ENCODE measurements around the gene ITGBL1. TPM values are rescaled to one million over a fixed set of nuclear protein-coding genes. Genes with fewer than 3 reads are reported as not detected.

Gene ITGBL1
- total and polyA plus RNA-seq, 2 experiments from 2014 or later = 332 to 462 TPM

- H3K9me2 ChIP-seq (ENCODE audit: insufficient read depth) = no peaks in the 10 kb centered on the region
- H3K27ac ChIP-seq = no peak overlapping the region
- no peaks in the 10 kb centered on the region for H3F3A ChIP-seq (ENCODE audit: insufficient read depth)
- no peak overlapping the region for H2AFZ ChIP-seq
- no peak overlapping the region for H3K4me3 ChIP-seq
- TF ChIP-seq EZH2 (IDR thresholded peaks at IDR 0.05; ENCODE audit: insufficient read depth, poor library complexity, severe bottlenecking) (no peak), EZH2phosphoT487 (IDR thresholded peaks at IDR 0.05; ENCODE audit: insufficient read depth, low read depth) (no peak)
- no peak overlapping the region for H3K4me2 ChIP-seq (ENCODE audit: unreplicated experiment)
- H3K36me3 ChIP-seq (ENCODE audit: low read depth) = no peaks in the 10 kb centered on the region
- H3K4me1 ChIP-seq (ENCODE audit: insufficient read depth) = no peaks in the 10 kb centered on the region
- no peak for DNase-seq
- H3K27me3 ChIP-seq (replicated peaks; ENCODE audit: insufficient read depth) = no peaks in the 10 kb centered on the region
- H3K9ac ChIP-seq = no peak overlapping the region
- H4K20me1 ChIP-seq (ENCODE audit: insufficient read depth) = no peaks in the 10 kb centered on the region
- 72 to 75% methylated on average over 10 of the region's 10 CpGs for WGBS, 2 experiments (ENCODE audit: low coverage in 1 of 2, low lambda C conversion rate in 2 of 2, missing lambda C conversion rate in 2 of 2)
- no peaks in the 10 kb centered on the region for H3K9me3 ChIP-seq (ENCODE audit: low read depth)
- H3K79me2 ChIP-seq (ENCODE audit: insufficient read depth) = no peaks in the 10 kb centered on the region
- in situ Hi-C loops (cut with MboI) = no loop called here
These were observed 26.9 kb upstream of the ITGBL1 start for GRCh38 chr13:101425623-101426022.

GRCh38 chr13:101429733-101430132 lies 22.7 kb upstream of the ITGBL1 start:
- H3K36me3 ChIP-seq (ENCODE audit: low read depth) = no peaks in the 10 kb centered on the region
- no peak for DNase-seq
- TF ChIP-seq EZH2phosphoT487 (IDR thresholded peaks at IDR 0.05; ENCODE audit: insufficient read depth, low read depth) = no peak
- TF ChIP-seq EZH2 (IDR thresholded peaks at IDR 0.05; ENCODE audit: insufficient read depth, poor library complexity, severe bottlenecking) = no peak
- 78 to 80% methylated on average over 3 of the region's 3 CpGs for WGBS, 2 experiments (ENCODE audit: low coverage in 1 of 2, low lambda C conversion rate in 2 of 2, missing lambda C conversion rate in 2 of 2)
- H3K9me2 ChIP-seq (ENCODE audit: insufficient read depth) = no peaks in the 10 kb centered on the region
- H3K9me3 ChIP-seq (ENCODE audit: low read depth) = no peaks in the 10 kb centered on the region
- H3K27ac ChIP-seq = no peak overlapping the region
- no peaks in the 10 kb centered on the region; the same call in 1 of the 2 replicates for H3F3A ChIP-seq (ENCODE audit: insufficient read depth)
- no peaks in the 10 kb centered on the region for H3K79me2 ChIP-seq (ENCODE audit: insufficient read depth)
- no peaks in the 10 kb centered on the region for H3K4me1 ChIP-seq (ENCODE audit: insufficient read depth)
- no peak overlapping the region for H2AFZ ChIP-seq
- no peak overlapping the region for H3K4me3 ChIP-seq
- H3K9ac ChIP-seq = no peak overlapping the region
- no peak overlapping the region for H3K4me2 ChIP-seq (ENCODE audit: unreplicated experiment)
- no peaks in the 10 kb centered on the region for H3K27me3 ChIP-seq (replicated peaks; ENCODE audit: insufficient read depth)
- H4K20me1 ChIP-seq (ENCODE audit: insufficient read depth) = no peaks in the 10 kb centered on the region
- in situ Hi-C loops (cut with MboI) = no loop called here

- peak; percentile 48 for DNase-seq
- no peaks in the 10 kb centered on the region for H3K4me1 ChIP-seq (ENCODE audit: insufficient read depth)
- no peak for TF ChIP-seq EZH2 (IDR thresholded peaks at IDR 0.05; ENCODE audit: insufficient read depth, poor library complexity, severe bottlenecking)
- TF ChIP-seq EZH2phosphoT487 (IDR thresholded peaks at IDR 0.05; ENCODE audit: insufficient read depth, low read depth) = no peak
These were observed 18.6 kb upstream of the ITGBL1 start for GRCh38 chr13:101433895-101434294.

GRCh38 chr13:101434486-101434885 lies 18.0 kb upstream of the ITGBL1 start:
- Histone ChIP-seq H3K9ac (no peak overlapping the region), H3F3A (ENCODE audit: insufficient read depth) (no peaks in the 10 kb centered on the region; the same call in 1 of the 2 replicates), H3K9me2 (ENCODE audit: insufficient read depth) (no peaks in the 10 kb centered on the region; the same call in 1 of the 2 replicates), H3K4me2 (ENCODE audit: unreplicated experiment) (no peak overlapping the region), H3K79me2 (ENCODE audit: insufficient read depth) (no peaks in the 10 kb centered on the region), H3K4me1 (ENCODE audit: insufficient read depth) (no peaks in the 10 kb centered on the region), H2AFZ (no peak overlapping the region), H4K20me1 (ENCODE audit: insufficient read depth) (no peaks in the 10 kb centered on the region), H3K4me3 (no peak overlapping the region), H3K9me3 (ENCODE audit: low read depth) (no peaks in the 10 kb centered on the region), H3K27ac (no peak overlapping the region), H3K27me3 (replicated peaks; ENCODE audit: insufficient read depth) (no peaks in the 10 kb centered on the region), H3K36me3 (ENCODE audit: low read depth) (no peaks in the 10 kb centered on the region)
- 92 to 94% methylated on average over 3 of the region's 3 CpGs for WGBS, 2 experiments (ENCODE audit: low coverage in 1 of 2, low lambda C conversion rate in 2 of 2, missing lambda C conversion rate in 2 of 2)
- TF ChIP-seq EZH2 (IDR thresholded peaks at IDR 0.05; ENCODE audit: insufficient read depth, poor library complexity, severe bottlenecking) = no peak
- no peak for TF ChIP-seq EZH2phosphoT487 (IDR thresholded peaks at IDR 0.05; ENCODE audit: insufficient read depth, low read depth)
- no peak for DNase-seq
- in situ Hi-C loops (cut with MboI) = no loop called here

More at GRCh38 chr13:101433895-101434294, 18.6 kb upstream of the ITGBL1 start:
- no peaks in the 10 kb centered on the region; the same call in 1 of the 2 replicates for H3F3A ChIP-seq (ENCODE audit: insufficient read depth)
- no peak overlapping the region for H3K4me3 ChIP-seq
- no peaks in the 10 kb centered on the region for H3K79me2 ChIP-seq (ENCODE audit: insufficient read depth)
- H3K27ac ChIP-seq = no peak overlapping the region
- H4K20me1 ChIP-seq (ENCODE audit: insufficient read depth) = no peaks in the 10 kb centered on the region
- no peaks in the 10 kb centered on the region for H3K9me3 ChIP-seq (ENCODE audit: low read depth)
- no peaks in the 10 kb centered on the region for H3K36me3 ChIP-seq (ENCODE audit: low read depth)
- H3K27me3 ChIP-seq (replicated peaks; ENCODE audit: insufficient read depth) = no peaks in the 10 kb centered on the region
- H3K9me2 ChIP-seq (ENCODE audit: insufficient read depth) = no peaks in the 10 kb centered on the region; the same call in 1 of the 2 replicates
- no peak overlapping the region for H2AFZ ChIP-seq
- H3K4me2 ChIP-seq (ENCODE audit: unreplicated experiment) = no peak overlapping the region
- in situ Hi-C loops (cut with MboI) = no loop called here
- H3K9ac ChIP-seq = no peak overlapping the region

GRCh38 chr13:101447852-101448251 lies 4.6 kb upstream of the ITGBL1 start:
- Histone ChIP-seq H3K9me2 (ENCODE audit: insufficient read depth) (peaks cover 11% of the 10 kb centered on the region), H3K4me3 (no peak overlapping the region), H3K9ac (no peak overlapping the region), H3K27me3 (replicated peaks; ENCODE audit: insufficient read depth) (no peaks in the 10 kb centered on the region), H4K20me1 (ENCODE audit: insufficient read depth) (no peaks in the 10 kb centered on the region), H3F3A (ENCODE audit: insufficient read depth) (peaks cover 35% of the 10 kb centered on the region), H3K79me2 (ENCODE audit: insufficient read depth) (peaks cover 18% of the 10 kb centered on the region), H3K36me3 (ENCODE audit: low read depth) (no peaks in the 10 kb centered on the region), H3K9me3 (ENCODE audit: low read depth) (no peaks in the 10 kb centered on the region), H2AFZ (no peak overlapping the region), H3K27ac (no peak overlapping the region), H3K4me2 (ENCODE audit: unreplicated experiment) (no peak overlapping the region), H3K4me1 (ENCODE audit: insufficient read depth) (peaks cover 34% of the 10 kb centered on the region)
- in situ Hi-C loops (cut with MboI) = no loop called here
- WGBS, 2 experiments (ENCODE audit: low coverage in 1 of 2, low lambda C conversion rate in 2 of 2, missing lambda C conversion rate in 2 of 2) = 45 to 59% methylated on average over 4 of the region's 4 CpGs
- TF ChIP-seq EZH2 (IDR thresholded peaks at IDR 0.05; ENCODE audit: insufficient read depth, poor library complexity, severe bottlenecking) (no peak), EZH2phosphoT487 (IDR thresholded peaks at IDR 0.05; ENCODE audit: insufficient read depth, low read depth) (no peak)
- no peak for DNase-seq
